GM04503 (cell line): ENCODE data around the gene IFT122.
"Not testable (repeated sequence)": the region's sequence is repeated elsewhere in the genome, so short reads cannot be mapped to it uniquely, and the experiment has no call there.

ENCODE experiments used
- DNase-seq: peaks from one replicate; pipeline ENCODE4 v3.0.0-alpha.2; 2012; ENCODE audit warnings: low read depth

Gene IFT122, protein sequence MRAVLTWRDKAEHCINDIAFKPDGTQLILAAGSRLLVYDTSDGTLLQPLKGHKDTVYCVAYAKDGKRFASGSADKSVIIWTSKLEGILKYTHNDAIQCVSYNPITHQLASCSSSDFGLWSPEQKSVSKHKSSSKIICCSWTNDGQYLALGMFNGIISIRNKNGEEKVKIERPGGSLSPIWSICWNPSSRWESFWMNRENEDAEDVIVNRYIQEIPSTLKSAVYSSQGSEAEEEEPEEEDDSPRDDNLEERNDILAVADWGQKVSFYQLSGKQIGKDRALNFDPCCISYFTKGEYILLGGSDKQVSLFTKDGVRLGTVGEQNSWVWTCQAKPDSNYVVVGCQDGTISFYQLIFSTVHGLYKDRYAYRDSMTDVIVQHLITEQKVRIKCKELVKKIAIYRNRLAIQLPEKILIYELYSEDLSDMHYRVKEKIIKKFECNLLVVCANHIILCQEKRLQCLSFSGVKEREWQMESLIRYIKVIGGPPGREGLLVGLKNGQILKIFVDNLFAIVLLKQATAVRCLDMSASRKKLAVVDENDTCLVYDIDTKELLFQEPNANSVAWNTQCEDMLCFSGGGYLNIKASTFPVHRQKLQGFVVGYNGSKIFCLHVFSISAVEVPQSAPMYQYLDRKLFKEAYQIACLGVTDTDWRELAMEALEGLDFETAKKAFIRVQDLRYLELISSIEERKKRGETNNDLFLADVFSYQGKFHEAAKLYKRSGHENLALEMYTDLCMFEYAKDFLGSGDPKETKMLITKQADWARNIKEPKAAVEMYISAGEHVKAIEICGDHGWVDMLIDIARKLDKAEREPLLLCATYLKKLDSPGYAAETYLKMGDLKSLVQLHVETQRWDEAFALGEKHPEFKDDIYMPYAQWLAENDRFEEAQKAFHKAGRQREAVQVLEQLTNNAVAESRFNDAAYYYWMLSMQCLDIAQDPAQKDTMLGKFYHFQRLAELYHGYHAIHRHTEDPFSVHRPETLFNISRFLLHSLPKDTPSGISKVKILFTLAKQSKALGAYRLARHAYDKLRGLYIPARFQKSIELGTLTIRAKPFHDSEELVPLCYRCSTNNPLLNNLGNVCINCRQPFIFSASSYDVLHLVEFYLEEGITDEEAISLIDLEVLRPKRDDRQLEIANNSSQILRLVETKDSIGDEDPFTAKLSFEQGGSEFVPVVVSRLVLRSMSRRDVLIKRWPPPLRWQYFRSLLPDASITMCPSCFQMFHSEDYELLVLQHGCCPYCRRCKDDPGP

DNA sequence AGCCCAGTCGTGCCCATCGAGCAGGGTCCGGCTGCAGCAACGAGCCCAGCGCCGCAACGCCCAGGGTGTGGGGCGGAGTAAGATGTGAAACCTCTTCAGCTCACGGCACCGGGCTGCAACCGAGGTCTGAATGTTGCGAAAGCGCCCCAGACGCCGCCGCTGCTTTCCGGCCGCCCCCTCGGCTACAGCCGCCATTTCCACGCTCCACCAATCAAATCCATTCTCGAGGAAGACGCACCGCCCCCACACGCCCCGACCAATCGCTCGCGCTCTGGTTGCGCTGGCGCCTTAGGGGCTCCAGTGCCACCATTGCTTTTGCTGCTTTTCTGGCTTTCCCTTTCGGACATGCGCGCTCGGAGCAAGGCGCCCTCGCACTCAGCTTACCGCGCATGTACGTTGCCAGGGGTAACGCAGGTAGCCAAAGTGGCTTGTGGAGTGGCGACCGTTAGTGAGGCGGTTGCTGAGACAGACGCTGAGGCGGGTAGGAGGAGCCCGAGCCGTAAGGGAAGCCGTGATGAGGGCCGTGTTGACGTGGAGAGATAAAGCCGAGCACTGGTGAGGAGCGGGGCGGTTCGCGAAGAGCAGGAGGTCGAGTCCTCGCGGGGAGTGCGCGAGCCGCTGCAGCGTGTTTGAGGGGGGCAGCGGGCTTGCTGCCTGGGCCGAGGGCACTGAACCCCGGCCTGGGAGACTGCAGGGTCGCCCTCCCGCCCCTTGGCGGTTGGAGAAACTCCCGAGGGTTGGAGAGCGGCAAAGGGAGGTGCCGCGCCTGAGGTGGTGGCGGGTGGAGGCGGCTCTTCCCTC, at the start of gene IFT122, which contains the start of gene MBD4:
TSS of gene IFT122 (plus strand) at position 408 of the 801 bp plus-strand sequence. CDS start at position 515, 107 bp downstream.
TSS of gene MBD4 (minus strand) at position 132 of the 801 bp plus-strand sequence. CDS start at position 17, 115 bp downstream.
- DNase-seq: peak; percentile 98

DNA sequence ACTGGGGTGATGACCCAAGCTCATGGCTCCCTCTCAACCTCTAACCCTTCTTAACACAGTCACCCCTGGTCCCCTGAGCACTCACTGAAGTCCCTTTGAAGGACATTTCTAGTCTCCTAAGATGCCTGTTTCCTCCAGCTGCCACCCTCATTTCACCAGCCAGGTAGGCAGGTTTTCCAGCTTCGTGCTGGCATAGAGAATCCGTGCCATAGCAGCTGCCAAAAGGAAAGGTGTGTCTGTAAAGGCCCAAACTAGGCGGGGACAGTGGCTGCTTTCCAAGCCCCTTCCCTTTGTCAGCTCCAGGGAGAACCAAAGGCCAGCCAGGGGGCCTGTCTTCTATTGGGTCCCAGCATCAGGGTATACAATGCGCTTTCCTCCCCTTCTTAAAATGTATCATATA, 48.4 kb upstream of the IFT122 start:
- DNase-seq: not testable (repeated sequence)

DNA sequence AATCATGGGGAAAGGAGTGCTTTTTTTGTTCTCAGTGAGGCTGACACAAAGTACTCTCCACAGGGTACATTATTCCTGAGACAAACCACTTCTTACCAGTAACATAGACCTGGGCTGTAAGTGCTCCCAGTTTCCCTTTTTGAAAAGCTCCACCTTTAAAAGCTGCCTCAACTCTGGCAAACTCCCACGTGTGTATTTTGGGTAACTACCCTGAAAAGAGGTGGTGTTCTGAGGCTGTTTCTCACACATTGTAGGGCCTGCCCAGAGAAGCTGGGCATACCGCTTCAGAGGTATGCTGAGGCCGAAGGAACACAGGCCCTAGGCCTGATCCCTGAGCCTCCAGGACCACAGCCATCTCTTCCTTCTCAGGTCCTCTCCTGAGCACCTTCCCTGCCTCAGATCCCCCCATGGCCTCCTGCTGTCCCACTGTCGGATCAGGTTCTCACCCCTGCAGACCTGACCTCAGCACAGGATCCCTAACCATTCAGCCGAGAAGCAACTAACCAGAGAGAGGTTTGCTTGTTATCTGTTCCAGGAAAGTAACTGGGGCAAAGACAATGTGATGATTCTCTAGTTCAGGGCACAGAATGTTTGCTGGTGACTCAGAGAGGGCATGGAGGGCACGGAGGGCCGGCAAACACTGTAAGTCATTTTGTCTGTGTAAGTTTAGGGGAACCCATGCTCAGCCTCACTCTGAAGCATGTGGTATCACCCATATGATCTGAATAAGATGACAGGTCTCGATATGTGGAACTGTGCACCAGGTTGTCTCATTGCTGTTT, 47.7 kb upstream of the IFT122 start:
- DNase-seq: not testable (repeated sequence)

DNA sequence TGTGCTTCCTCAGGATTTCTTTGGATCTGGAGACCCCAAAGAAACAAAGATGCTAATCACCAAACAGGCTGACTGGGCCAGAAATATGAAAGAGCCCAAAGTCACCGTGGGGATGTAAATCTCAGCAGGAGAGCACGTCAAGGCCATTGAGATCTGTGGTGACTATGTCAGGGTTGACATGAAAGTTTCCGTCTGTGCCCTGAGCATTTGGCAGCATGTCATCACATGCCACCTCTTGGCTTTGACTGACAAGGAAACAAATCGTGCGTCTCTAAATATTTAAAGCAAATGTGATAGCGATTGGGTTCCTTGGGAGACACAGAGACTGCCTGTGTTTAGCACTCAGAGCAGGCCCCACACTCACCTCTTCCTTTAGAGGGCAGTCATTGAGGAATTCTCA, 46.8 kb upstream of the IFT122 start:
- no peak for DNase-seq

DNA sequence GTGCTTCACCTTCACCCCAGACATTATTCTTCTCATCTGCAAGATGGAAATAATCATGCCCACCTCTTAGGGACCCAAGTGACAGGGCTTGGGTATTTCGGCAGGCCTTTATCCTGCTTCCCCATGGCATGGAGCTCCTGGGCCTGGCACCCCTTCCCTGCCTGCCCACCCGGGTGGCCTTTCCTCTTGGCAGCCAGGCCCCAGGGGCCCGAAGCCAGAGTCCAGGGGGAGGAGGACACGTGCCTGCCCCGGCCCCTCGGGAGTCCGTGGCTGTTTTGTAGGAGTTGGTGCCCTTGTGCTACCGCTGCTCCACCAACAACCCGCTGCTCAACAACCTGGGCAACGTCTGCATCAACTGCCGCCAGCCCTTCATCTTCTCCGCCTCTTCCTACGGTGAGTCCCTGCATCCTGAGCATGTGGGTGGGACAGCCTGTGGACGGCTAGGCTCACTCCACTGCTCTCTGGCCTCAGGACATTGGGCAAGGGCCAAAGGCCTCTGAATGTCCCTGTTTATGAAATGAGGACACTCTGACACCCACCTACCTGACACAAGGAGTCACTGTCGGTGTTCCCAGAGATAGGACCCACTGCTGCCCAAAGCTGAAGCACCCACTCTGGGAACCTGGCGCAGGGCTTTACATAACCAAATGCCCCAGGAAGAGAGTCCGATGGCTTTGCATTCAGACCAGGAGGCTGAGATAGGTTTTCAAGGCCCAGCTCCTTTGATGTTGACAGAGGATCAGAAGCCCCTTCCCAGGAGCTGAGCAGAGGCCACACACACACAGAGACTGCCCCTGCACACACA, 46.1 kb upstream of the IFT122 start:
- not testable (repeated sequence) for DNase-seq

DNA sequence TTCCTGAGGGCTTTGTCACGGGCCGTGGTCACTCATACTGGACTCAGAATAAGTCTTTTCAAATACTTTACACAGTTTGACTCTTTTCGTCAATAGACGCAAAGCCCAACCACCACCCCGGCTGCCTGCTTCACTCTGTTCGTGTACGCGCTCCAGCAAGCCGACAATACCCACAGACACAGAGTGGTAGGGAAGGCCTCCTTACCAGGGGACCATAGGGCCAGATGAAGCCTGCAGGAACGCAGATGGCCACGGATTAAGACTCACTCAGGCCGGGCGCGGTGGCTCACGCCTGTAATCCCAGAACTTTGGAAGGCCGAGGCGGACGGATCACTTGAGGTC, 41.2 kb upstream of the IFT122 start:
- no peak for DNase-seq

DNA sequence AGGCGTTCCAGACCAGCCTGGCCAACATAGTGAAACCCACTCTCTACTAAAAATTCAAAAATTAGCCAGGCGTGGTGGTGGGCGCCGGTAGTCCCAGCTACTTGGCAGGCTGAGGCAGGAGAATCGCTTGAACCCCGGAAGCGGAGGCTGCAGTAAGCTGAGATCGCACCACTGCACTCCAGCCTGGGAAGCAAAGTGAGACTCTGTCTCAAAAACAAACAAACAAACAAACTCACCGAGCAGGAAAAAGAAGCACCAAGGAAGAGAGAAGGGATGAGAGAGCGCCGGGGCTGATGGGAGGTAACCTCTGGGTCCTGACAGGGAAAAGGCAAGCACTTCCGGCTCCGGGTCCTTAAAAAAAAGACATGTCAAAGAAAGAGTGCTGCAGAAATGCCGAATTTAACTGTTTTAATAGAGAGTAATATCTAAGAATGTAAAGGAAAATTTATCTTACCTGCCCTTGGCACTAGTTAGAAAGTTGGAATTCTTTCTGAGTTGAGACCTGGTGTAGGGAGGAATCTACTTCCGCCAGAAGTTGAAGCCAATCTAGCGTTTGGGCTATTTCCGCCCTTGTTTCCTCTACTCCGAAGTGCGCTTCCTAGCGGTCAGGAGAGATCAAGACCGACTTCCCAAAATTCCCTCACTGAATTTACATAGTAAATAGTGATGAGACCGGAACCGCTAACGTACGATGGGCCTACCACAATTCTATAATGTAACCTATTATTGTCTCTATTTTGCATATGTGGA, 40.7 kb upstream of the IFT122 start:
- peak; percentile 89 for DNase-seq

DNA sequence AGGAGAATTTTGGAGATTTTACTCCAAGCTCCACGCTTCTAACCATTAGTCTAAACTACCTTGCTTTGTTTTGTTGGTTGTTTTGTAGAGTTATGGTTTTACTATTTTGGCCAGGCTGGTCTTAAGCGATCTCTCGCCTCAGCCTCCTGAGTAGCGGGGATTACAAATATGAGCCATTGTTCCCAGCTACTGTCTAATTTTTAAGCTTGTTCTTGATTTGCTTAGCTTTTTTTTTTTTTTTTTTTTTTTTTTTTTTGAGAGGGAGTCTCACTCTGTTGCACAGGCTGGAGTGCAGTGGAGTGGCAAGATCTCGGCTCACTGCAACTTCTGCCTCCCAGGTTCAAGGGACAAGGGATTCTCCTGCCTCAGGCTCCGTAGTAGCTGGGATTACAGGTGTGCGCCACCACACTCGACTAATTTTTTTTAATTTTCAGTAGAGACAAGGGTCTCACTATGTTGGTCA, 40.1 kb upstream of the IFT122 start:
- DNase-seq: no peak

DNA sequence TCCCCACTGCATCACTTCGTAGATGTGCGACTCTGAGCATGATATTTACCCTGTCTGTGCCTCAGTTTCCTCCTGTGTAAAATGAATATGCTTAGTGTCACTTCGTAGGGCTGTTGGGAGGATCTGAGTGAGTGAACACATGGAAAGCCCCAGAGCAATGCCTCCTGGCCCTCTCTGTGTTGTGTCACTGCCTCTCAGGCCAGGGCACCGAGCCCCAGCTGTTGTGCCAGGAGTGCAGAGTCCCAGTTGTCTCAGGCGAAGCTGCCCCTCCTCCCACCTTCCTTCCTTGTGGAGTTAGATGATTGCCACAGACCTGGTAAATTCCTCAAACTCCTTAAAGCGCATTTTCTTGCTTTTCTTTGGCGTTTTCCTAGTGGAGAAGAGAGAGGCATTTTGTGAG, 37.8 kb upstream of the IFT122 start:
- DNase-seq: no peak

DNA sequence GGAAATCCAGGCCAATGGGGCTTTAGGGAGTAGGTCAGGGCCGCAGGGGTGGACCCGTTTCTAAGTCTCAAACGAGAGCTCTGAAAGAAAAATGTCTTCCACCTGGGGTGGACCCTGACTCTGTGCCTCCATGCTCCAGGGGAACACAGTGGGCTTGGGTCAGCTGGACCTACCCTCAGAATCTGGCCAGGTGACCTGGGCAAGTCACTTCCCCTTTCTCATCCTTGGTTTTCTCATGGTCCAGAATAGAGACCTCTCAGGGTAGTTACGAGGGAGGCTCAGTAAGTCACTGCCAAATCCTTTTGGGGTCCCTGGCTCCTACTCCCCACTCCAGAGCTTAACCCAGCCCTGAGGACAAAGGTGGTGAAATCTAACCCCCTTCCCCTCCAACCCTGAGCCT, 37.4 kb upstream of the IFT122 start:
- no peak for DNase-seq

DNA sequence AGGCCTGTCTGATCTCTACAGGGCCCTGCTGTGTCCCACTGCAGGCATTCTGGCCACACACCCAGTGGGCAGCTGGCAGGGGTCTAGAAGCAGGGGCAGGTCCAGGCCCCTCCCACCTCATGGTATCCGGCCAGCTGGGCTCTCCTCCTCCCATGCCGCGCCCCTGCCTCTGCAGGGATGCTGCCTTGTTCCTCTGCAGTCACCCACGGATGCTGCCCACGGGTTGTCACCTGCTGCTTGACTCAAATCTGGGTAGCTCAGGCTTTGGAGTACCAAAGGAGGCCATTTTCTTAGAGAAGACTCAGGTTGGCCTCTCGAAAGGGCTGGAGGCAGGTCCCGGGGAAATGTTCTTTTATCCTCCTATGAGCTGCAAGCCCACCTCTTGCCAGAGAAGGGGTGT, 36.6 kb upstream of the IFT122 start:
- DNase-seq: no peak

DNA sequence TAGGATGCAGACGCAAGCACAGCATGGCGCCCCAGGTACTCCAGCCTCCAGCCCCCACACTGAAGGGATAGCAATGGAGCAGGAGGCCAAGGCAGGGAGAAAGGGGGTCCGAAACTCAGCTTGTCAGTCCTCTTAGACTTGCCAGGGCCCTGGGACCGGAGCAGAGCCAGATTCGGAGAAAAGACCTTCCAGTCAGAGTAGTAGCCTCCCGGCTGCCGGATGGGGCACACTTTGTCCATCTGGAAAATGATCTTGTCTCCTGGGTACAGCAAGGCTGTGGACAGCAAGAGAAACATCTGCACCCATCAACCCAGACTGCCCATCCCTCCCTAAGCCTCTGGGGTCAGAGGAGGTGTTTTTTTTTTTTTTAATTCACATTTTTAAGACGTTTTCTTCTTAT, 35.9 kb upstream of the IFT122 start:
- no peak for DNase-seq

DNA sequence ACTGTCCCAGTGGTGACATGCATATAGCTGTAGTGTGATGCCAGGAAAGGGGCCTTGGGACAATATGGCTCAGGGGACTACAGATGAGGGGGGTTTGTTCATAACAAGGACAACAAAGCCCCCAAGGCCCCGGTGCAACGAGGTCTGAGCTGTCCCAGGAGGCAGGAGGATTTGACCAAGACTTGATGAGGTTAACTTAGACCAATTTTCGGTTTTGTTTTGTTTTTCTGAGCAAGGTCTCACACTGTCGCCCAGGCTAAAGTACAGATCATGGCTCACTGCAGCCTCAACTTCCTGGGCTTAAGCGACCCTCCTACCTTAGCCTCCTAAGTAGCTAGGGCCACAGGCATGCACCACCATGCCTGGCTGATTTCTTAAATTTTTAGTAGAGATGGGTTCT, 35.4 kb upstream of the IFT122 start:
- no peak for DNase-seq

DNA sequence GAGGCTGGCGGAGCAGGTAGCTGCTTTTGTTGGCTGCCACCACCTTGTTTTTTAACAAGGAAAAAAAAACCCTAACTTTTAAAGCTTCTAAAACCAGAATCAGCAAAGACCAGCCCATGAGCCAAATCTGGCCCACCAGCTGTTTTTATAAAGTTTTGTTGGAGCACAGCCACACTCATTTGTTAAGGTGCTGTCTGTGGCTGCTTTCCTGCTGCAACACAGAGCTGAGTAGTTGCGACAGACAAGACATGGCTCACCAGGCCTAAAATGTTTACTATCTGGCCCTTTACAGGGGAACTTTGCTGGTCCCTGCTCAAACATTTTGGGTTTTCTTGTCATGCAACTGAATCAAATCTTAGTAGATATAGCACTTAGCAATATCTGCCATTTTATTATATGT, 30.5 kb upstream of the IFT122 start:
- DNase-seq: no peak

DNA sequence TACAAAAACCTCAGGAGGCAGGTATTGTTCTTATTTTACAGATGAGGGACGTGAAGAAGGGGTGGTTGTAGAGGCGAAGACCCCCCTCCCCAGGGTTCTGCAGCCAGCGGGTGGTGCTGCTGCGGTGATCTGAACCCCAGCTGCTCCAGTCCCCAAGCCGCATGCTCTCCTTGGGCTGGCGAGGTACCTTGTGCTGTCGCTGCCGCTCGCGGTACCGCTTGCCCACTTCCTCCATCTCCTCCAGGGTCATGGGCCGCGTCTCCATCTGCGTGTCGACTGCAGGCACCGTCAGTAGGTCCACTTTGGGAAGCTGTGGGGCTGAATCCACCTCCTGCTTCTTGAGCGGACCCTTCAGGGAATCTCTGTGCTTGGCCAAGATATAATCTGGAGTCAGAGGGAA, 29.1 kb upstream of the IFT122 start:
- DNase-seq: no peak

DNA sequence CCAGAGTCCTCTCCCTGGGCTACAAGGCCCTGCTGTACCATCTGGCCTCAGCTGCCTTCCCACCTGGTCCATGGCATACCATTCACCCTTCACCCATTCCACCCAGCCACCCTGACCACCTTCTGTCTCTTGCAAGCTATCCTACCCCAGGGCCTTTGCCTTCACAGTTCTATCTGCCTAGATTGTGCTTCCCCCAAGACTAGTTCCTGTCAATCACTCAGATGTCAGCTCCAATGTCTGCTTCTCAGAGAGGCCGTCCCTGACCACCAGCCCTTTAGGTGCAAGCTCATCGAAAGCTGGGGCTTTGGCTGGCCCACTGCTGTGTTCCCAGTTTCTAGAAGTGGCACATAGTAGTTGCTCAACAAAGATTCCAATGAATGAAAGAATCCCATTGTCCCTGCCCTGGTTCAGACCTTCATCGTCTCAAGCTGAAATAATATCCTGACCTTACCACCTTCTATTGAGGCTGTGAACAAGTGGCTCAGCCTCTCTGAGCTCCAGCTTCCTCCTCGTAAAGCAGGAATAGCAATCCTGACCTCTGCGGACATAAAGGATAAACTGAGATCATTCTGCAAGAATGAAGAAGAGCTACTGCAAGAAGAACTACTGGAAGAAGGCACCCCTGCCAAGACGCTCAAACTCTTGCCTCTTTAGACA, 27.4 kb upstream of the IFT122 start:
- DNase-seq: no peak

DNA sequence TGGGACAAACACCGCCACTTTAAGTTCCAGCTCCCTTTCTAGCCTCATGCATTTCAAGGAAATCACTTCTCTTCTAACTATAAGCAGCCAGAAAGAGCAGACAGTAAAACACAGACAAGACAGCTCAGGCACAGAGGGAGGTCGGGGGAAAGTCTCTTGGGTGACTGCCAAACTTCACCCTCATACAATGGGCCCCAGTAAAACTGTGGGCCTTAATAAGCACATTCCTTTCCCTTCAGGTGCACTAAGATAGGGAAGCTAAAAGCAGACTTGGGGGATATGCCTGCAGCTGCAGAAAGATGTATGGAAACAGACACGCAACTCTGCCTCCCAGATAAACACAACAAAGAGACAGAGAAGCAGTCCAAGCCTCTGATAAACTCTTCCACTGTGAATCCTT, 26.8 kb upstream of the IFT122 start:
- not testable (repeated sequence) for DNase-seq
